HG02973 (cell line): ENCODE measurements around the gene MYRIP.
"Not testable (repeated sequence)": the region's sequence is repeated elsewhere in the genome, so short reads cannot be mapped to it uniquely, and the experiment has no call there.

Experiments used
- ATAC-seq: cut with Tn5 transposase; IDR thresholded peaks from one replicate; pipeline ENCODE4 v1.9.1; 2021; ENCODE audit warnings: moderate library complexity; ENCODE audit not compliant: unreplicated experiment

Gene MYRIP

DNA sequence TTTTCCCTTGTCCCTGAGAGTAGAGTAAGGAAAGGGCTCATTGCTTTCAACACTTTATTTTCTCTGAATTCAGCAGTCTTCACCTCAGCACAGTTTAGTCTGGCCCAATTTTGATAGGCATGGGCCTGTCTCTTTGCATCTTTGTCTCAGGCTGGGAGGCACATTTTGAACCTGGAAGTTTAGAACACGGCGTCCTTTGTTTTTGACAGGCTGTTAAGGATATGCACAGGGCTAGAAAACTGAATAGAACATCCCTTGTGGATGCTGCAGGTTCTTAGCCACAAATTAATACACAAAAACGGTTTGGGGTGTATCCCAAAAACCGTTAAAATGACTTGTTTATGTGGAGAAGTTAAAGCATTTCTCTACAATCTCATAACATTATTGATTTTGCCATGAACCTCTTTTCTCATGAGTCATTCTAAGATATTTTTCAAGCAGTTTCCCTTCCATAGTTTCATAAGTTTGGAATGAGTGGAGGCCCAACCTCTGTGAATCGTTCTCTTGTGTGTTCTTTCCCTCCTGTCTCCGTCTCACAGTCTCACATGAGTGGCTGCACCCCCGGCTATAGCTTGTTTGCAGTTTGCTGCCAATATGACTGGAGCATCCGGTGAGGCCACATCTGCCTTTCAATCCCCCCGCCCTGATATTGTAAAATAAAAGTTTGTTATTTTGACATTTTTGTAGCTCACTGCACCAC is 307.2 kb downstream of the MYRIP start:
- no peak for ATAC-seq

GRCh38 chr3:40118091-40118490 is 308.7 kb downstream of the MYRIP start:
- no peak for ATAC-seq

DNA sequence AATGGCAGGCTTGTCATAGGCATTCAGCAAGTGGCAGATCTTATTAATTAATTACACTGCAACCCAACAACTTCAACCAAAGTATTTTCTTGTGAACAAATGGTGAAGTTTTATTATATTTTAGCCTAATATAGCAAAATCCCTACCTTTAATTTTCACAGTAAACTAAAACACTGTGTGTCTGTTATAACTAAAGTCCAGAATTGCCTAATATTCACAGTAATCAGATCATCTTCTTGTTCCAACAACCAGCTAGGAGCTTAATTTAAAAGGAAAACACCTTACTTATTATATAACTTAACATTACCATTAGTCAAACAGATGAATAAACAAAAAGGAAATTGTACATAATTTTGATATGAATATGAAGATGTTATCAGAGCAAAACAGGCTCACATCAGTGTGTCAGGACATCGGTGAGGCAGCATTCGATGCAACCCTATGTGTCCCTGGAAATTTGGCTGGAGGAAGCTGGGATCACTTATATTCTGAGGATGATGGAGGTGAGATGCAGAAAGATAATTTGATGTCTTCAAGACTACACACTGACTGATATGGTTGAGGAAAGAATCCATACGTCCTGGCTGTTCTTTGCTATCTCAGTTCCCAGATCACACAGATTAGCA is 310.8 kb downstream of the MYRIP start:
- no peak for ATAC-seq

- ATAC-seq: no peak
These were observed 311.4 kb downstream of the MYRIP start for GRCh38 chr3:40120806-40121205.

DNA sequence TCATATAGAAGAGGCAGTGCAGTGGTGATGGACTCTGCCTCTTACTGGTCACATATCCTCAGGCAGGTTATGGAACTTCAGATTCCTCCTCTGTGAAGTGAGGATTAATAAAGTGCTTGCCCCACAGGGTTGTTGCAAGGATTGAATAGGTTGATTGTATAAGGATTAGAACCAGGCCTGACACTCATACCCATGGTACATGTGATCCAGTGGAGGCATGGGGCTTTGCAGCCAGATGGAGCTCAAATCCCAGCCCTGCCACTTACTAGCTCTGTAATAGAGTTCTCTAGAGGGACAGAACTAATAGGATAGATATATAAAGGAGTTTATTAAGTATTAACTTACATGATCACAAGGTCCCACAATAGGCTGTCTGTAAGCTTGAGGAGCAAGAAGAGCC is 315.5 kb downstream of the MYRIP start:
- ATAC-seq: no peak

GRCh38 chr3:40128166-40128565 is 318.8 kb downstream of the MYRIP start:
- ATAC-seq: no peak

DNA sequence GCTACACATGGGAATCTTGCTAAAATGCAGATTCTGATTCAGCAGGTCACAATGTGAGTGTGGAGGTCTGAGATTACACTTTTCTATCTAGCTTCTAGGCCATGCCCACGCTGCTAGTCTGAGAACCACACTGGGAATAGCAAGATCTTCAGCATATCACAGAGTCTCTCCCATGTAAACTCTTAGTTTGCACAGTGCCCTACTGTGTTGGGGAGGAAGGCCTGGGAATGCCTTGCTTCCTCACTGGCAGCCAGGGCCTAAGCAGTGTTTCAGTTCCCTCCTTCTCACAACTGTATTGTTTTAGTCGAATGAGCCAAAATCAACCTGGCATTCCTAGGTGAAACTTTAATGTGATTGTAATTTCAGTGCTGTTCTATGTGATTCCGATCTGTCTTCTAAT is 320.1 kb downstream of the MYRIP start:
- ATAC-seq: no peak

GRCh38 chr3:40129981-40130380 is 320.6 kb downstream of the MYRIP start:
- no peak for ATAC-seq

GRCh38 chr3:40130721-40131120 is 321.3 kb downstream of the MYRIP start:
- no peak for ATAC-seq

DNA sequence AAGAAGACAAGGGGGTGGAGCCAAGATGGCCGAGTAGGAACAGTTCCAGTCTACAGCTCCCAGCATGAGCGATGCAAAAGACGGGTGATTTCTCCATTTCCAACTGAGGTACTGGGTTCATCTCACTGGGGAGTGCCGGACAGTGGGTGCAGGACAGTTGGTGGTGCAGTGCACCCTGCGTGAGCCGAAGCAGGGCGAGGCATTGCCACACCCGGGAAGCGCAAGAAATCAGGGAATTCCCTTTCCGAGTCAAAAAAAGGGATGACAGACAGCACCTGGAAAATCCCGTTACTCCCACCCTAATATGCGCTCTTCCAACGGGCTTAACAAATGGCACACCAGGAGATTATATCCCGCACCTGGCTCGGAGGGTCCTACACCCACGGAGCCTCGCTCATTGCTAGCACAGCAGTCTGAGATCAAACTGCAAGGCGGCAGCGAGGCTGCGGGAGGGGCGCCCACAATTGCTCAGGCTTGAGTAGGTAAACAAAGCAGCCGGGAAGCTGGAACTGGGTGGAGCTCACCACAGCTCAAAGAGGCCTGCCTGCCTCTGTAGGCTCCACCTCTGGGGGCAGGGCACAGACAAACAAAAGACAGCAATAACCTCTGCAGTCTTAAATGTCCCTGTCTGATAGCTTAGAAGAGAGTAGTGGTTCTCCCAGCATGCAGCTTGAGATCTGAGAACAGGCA is 324.6 kb downstream of the MYRIP start:
- ATAC-seq: not testable (repeated sequence)

DNA sequence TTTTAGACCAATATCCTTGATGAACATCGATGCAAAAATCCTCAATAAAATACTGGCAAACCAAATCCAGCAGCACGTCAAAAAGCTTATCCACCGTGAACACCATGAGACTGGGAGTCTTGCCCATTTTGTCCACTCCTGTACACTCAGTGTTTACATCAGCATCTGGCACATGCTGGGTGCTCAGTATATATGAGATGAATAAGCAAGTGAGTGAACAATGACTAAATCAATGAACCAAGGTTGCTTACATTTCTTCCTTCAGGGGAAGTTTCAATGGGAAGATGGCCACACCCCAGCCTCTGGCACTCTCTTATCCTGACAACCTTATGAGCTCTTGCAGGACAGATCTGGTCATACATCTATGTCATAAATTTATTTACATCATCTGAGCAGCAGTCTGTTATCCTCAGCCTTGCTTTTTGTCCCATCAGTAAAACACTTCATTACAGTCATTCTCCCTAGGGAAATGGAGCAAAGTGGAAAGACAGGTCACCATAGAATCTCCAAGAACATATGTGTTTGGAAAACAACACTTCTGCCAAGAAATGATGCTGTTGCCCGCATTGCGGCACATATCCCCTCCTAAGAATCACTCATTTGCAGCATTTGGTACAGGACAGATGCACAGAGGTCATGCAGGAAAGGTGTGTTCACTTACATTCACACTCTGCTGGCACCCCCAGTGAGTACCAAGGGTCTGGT is 328.3 kb downstream of the MYRIP start:
- ATAC-seq: no peak

DNA sequence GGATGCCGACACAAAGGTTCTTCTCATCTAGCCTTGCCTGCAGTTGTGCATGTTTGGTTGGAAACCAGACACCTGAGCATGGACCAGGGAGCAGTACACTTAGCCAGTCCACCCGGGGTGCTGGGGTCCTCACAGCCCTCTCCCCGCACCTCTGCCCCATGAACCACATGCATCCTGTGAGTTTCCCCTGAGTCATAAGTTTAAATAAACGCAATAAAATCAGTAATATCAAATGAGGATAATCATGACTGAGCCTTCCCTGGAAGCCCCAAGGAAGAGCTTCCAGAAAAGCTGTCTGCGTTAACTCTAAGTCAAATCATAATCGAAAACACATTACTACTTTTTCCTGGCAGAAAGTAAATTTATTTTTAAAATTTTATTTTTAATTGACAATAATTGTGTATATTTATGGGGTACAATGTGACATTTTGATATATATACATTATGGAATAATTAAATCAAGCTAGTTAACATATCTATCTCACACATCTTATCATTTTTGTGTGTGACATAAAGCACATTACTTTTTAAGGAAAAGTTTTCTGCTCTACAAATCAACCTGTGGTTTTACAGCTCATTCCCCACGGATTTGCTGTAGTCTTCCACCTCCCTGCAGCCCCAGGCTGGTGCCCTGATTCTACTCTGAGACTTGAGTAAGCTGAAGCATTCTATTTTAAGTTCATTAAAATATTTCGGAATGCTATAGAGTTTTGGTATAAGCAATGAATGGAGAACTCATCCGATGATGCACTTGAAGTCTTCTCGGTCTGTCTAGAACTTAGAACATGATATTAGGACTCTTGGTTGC is 334.1 kb downstream of the MYRIP start:
- no peak for ATAC-seq

GRCh38 chr3:40148827-40149226 is 339.4 kb downstream of the MYRIP start:
- no peak for ATAC-seq

DNA sequence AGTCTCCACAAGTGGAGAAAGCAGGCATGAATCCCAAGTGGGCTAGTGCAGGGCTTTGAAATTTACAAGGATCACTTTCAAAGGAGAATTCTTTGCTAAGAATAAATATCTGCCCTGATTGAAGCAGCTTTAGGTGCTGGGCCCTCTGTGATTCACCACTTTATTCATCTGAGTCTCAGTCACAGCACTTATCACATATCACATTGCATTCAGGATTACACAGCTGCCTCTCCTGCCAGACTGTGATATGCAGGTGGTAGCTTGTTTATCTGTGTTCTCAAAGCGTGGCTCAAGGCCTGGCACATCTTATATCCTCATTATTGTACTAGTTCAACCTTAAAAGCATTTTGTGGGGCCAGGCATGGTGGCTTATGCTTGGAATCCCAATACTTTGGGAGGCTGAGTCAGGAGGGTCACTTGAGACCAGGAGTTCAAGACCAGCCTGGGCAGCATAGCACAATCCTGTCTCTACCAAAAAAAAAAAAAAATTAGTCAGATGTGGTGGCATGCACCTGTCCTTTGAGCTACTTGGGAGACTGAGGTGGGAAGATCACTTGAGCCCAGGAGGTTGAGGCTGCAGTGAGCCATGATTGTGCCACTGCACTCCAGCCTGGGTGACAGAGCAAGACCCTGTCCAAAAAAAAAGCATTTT is 343.2 kb downstream of the MYRIP start:
- no peak for ATAC-seq

DNA sequence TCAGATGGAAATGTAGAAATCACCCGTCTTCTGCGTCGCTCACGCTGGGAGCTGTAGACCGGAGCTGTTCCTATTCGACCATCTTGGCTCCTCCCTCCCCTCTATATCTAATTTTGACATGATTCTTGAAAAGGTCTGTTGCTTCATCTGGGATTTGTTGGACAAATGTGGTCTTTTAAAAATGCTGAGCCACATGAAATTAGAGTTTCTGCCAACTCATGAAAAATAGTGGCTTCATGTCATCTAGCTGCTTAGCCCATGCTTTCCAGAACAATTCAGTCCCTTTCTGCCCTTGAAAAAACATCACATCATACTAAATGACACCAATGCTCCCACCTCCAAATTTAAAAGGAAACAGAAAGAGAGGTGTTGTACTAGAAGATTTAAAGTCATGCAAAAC is 351.5 kb downstream of the MYRIP start:
- no peak for ATAC-seq

- no peak for ATAC-seq
These were observed 353.2 kb downstream of the MYRIP start for GRCh38 chr3:40162616-40163015.

GRCh38 chr3:40166997-40167396 is 357.6 kb downstream of the MYRIP start:
- no peak for ATAC-seq

- no peak for ATAC-seq
These were observed 358.5 kb downstream of the MYRIP start for GRCh38 chr3:40167958-40168357.

DNA sequence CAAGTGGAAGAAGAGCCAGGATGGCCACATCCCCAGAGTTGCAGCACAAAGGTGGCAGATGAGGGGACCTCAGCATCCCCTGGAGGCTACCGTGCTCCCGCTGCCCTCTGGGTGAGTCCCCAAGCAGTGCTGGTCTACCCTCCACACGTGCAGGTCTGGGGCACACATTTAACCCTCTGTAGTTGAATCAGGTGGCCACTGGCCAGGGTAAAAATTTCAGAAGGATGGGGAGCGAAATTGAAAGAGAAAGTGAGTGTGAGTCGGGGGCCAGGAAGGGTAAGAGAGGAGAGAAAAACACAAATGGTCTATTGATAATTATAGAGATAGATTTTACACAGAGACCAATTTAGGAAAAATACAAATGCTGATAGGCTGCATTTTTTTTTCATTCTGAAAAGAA is 360.6 kb downstream of the MYRIP start:
- ATAC-seq: peak; percentile 44

- peak; percentile 98 for ATAC-seq
These were observed 361.0 kb downstream of the MYRIP start for GRCh38 chr3:40170395-40170794.
